22Rv1 (cell line): Measurements from ENCODE around the gene SLC34A3.

ENCODE experiments used
- H3K27ac ChIP-seq: fragments of 450-650 bp; 2 replicates; pipeline ENCODE4 v1.5.1; 2017
- ZFX ChIP-seq: fragments of 450-650 bp; IDR thresholded peaks from 2 replicates; pipeline ENCODE4 v1.6.1; 2017; ENCODE audit warnings: antibody characterized with exemption, borderline replicate concordance
- TF ChIP-seq, protein P1 (sequence below): fragments of 450-650 bp; IDR thresholded peaks from 2 replicates; pipeline ENCODE4 v1.5.1; 2017; ENCODE audit warnings: mild to moderate bottlenecking

Gene SLC34A3

GRCh38 chr9:137187386-137187785, 43.3 kb upstream of the SLC34A3 start:
- no peak overlapping the region for H3K27ac ChIP-seq

DNA sequence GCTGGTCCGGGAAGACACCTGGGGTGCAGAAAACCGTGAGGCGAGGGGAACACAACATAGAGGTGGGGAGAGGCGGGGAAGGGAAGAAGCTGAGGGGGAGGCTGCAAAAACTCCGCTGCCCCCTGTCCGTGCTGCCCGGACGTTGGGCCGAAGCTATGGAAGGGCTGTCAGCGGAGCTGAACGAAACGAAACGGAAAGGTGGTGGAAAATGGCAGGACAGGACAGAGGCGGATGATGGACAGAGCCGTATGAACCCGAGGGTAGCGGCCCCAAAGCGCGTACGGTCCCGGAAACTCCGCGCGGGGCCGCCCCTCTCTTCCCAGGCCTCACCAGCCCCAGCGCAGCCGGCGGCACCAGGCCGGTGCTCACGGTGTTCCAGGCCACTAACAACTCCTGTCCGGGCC, 42.6 kb upstream of the SLC34A3 start:
- no peak for TF ChIP-seq ZFX
- TF ChIP-seq, protein P1, sequence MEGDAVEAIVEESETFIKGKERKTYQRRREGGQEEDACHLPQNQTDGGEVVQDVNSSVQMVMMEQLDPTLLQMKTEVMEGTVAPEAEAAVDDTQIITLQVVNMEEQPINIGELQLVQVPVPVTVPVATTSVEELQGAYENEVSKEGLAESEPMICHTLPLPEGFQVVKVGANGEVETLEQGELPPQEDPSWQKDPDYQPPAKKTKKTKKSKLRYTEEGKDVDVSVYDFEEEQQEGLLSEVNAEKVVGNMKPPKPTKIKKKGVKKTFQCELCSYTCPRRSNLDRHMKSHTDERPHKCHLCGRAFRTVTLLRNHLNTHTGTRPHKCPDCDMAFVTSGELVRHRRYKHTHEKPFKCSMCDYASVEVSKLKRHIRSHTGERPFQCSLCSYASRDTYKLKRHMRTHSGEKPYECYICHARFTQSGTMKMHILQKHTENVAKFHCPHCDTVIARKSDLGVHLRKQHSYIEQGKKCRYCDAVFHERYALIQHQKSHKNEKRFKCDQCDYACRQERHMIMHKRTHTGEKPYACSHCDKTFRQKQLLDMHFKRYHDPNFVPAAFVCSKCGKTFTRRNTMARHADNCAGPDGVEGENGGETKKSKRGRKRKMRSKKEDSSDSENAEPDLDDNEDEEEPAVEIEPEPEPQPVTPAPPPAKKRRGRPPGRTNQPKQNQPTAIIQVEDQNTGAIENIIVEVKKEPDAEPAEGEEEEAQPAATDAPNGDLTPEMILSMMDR: no peak
- H3K27ac ChIP-seq: peak overlapping the region; percentile 99

More at GRCh38 chr9:137187386-137187785, 43.3 kb upstream of the SLC34A3 start:
- no peak for TF ChIP-seq ZFX
- TF ChIP-seq, protein P1: no peak

GRCh38 chr9:137188490-137189296, 42.0 kb upstream of the SLC34A3 start, which contains the start of the genes ANAPC2 and SSNA1:
TSS of gene ANAPC2 (minus strand) at chr9:137188560. CDS start at chr9:137188532, 28 bp downstream.
TSS of gene SSNA1 (plus strand) at chr9:137188676. CDS start at chr9:137188727, 51 bp downstream.
- H3K27ac ChIP-seq: peak within 1 kb of the TSS; percentile 99
- TF ChIP-seq, protein P1: peak; percentile 59
- TF ChIP-seq ZFX: no peak

GRCh38 chr9:137189297-137190295, 41.1 kb upstream of the SLC34A3 start:
- no peak for TF ChIP-seq ZFX
- TF ChIP-seq, protein P1: no peak
- H3K27ac ChIP-seq: peak overlapping the region; percentile 99

GRCh38 chr9:137190315-137190856, 40.3 kb upstream of the SLC34A3 start:
- H3K27ac ChIP-seq: peak overlapping the region; percentile 99

GRCh38 chr9:137191245-137191644, 39.5 kb upstream of the SLC34A3 start:
- H3K27ac ChIP-seq: peak overlapping the region; percentile 99
- TF ChIP-seq, protein P1: no peak
- TF ChIP-seq ZFX: no peak

More at GRCh38 chr9:137190315-137190856, 40.3 kb upstream of the SLC34A3 start:
- TF ChIP-seq, protein P1: peak; percentile 42
- TF ChIP-seq ZFX: no peak
